GM12873 (cell line): ENCODE measurements around the gene POC1A.

Experiments used
- TF ChIP-seq, protein P1 (sequence below): IDR thresholded peaks from 2 replicates; pipeline ENCODE4 v1.5.1; 2012; ENCODE audit warnings: low read depth, mild to moderate bottlenecking, moderate library complexity, low read length, control low read depth; ENCODE audit not compliant: insufficient read depth; ENCODE audit errors: missing control alignments

POC1A gene

DNA sequence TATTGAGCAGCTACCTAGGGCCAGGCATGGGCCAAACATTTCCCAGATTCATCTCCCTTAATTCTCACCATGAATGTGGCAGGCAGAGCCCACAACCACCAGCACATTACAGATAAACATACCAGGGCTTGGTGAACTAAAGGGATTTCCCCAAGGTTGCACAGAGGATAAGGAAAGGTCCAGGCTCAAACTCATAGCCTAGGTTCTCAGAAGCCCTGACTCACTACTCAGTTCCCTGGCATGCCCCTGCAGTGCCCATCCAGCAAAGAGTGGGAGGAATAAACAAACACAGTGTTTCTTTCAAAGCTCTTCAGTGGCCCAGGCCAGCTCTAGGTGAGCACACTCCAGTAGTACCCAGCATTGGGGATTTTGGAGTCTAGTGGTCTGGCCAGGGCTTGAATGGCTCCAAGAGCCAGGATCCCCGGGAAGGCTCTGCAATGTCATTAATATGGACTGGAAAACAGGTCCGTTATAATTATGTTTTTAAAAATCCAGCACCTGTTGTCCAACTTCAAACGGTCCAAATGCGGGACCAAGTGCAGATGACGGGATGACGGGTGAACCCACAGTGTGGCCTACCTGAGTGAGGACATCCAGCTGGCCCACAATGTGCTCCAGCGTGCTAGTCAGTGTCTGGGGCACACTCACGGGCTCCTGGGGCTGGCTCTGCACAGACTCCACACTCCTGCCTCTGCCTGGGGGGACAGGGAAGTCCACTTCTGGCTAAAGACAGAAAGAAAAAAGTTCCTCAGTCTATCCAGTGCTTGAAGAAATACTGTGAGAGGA lies 58.0 kb downstream of the POC1A start:
- TF ChIP-seq, protein P1, sequence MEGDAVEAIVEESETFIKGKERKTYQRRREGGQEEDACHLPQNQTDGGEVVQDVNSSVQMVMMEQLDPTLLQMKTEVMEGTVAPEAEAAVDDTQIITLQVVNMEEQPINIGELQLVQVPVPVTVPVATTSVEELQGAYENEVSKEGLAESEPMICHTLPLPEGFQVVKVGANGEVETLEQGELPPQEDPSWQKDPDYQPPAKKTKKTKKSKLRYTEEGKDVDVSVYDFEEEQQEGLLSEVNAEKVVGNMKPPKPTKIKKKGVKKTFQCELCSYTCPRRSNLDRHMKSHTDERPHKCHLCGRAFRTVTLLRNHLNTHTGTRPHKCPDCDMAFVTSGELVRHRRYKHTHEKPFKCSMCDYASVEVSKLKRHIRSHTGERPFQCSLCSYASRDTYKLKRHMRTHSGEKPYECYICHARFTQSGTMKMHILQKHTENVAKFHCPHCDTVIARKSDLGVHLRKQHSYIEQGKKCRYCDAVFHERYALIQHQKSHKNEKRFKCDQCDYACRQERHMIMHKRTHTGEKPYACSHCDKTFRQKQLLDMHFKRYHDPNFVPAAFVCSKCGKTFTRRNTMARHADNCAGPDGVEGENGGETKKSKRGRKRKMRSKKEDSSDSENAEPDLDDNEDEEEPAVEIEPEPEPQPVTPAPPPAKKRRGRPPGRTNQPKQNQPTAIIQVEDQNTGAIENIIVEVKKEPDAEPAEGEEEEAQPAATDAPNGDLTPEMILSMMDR: no peak

DNA sequence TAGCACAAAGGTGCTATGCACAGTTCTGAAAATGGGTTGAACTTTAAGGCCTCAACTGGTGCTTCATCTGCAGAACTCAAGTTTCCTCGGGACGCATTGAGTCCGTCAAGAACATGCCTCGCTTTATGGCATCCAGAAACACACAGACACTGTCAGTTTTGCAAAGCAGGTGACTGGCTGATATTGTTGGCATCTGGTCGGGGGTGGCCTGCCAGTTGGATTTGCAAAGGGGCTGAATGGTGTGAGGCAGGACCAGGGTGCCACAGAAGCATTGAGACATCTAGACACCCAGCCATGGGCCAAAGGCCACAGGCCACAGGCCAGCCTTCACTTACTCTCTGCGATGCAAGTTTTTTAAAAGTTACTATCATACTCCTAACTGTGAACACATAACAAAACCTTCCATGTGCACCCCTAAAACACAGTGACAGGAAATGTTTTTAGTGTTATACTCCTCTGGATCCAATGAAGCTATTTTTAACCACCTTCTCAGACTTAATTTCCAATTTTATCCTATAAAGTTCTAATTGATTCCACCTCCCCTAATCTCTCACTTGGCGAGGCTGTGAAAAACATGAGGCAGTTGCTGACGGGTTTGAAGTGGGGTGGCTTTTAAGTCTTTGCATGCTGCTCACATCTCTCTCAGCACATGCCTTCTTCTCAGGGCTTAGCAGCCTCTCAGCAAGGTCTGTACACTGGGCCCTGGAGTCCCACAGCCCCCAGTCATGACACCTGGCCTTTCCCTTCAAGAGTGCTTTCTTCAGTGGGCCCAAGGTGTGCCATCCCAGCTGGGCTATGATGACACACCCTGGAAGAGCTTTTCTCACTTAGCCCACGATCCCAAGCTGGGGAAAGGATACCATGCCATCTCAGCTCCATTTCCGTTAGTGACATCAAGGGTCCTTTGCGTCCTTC lies 59.4 kb downstream of the POC1A start:
- TF ChIP-seq, protein P1: no peak

DNA sequence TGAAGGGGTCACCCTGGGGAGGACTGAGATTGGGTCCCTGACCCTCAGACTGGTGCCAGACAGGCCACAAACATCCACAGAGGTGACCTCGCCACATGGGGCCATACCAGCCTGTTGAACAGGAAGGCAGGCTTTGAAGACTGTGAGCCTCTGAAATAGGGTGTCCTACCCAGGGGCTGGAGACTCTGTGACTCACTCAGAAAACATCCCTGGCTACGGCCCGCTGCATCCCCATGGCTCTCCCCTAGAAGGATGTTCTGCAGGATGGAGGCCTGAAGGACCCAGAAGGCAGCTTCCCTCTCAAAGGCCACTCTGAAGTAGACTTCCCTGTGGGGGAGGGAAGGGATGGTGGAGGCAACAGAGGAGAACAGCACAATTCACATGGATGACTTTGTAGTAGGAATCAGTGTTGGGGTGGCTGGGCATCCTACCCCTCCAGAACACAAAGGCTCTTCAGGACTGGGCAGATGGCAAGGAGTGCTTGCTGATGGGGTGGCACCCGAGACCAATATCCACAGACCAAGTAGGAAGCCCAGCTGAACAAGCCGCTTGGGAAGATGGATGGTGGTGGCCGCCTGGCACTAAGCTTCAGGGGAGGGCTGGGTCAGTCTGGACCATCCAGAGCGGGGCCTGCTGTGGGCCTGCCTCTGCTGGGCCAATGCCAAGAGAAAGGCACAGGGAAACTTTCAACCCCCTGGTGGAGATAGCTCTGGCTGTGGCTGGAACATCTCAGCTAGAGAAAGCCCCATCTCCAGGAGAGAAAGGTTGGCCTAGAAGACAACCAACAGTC lies 60.3 kb downstream of the POC1A start:
- TF ChIP-seq, protein P1: no peak

DNA sequence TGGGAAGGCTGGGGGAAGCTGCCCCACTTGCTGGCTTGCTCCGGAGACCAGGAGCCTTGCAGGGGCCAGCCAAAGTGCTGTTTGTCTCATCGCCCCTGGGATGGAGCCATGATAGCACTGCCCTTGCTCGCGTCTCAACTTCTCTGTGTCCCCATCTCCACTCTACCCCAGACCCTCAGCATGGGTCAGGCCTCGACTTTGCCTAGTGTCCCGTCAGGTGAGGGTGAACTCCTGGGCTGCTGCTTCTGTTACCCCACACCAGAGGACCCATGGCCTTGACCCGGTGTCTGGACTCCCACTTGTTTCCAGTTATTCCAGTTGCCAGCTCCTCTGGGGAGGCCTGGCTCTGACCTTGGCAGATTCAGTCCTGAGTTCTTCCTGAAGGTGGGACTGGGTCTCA lies 61.3 kb downstream of the POC1A start:
- TF ChIP-seq, protein P1: no peak

DNA sequence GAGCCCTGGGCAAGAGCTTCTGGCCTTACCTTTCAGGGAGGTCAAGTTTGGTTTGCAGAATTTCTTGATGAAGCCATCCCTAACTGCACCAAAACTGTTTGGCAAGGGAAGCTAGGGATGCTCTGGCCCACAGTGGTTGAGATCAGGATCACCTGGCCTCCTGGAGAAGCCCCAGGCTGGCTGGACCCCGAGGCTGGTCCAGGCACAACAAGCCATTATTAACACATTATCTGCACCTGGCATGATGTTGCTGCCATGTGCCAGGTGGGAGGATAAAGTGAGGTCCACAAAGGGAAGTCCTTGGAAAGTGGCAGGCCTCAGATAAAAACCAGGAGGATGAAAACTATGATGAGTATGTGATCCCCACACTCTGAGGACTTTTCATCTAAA lies 62.0 kb downstream of the POC1A start:
- TF ChIP-seq, protein P1: no peak

DNA sequence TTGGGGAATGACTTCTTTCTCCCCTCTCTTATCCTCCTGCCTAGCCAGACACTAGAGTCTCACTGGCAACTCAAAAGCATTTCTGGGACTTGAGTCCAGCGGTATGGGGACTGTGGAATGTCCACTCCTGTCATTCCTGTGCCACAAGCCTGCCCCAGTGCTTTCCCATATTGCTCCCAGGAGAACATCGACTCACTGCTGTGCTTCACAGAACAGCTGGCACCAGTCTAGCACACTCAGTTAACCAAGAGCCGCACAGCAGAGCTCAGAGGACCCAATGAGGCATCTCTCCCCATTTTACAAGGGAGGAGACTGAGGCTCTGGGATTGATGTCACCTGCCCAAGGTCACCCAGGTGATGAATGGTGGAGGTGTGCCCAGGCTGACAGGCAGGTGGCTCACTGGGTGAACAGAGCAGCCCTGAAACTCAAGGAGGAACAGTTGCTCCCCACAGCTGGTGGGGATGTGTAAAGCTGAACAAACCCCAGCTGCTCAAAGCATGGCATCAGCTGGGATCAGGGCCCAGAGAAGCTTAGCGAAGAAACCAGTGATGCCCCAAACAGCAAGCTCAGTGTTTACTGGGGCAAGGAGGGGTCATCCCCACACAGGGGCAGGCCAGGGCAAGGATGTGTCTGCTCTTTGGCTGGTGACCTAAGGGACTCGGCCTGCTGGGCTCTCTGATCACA lies 62.5 kb downstream of the POC1A start:
- TF ChIP-seq, protein P1: no peak
